GM12874 (cell line): ENCODE data around the gene HPDL.
A peak's percentile ranks its signal among the peaks of the same experiment; 100 is the strongest.

Experiments
- CTCF ChIP-seq: IDR thresholded peaks from 2 replicates; pipeline ENCODE4 v1.5.1; 2011; ENCODE audit warnings: low read depth, mild to moderate bottlenecking, control low read depth, low read length, moderate library complexity; ENCODE audit not compliant: insufficient read depth

Gene HPDL

GRCh38 chr1:45302505-45303150 lies 24.1 kb upstream of the HPDL start:
- no peak for TF ChIP-seq CTCF

DNA sequence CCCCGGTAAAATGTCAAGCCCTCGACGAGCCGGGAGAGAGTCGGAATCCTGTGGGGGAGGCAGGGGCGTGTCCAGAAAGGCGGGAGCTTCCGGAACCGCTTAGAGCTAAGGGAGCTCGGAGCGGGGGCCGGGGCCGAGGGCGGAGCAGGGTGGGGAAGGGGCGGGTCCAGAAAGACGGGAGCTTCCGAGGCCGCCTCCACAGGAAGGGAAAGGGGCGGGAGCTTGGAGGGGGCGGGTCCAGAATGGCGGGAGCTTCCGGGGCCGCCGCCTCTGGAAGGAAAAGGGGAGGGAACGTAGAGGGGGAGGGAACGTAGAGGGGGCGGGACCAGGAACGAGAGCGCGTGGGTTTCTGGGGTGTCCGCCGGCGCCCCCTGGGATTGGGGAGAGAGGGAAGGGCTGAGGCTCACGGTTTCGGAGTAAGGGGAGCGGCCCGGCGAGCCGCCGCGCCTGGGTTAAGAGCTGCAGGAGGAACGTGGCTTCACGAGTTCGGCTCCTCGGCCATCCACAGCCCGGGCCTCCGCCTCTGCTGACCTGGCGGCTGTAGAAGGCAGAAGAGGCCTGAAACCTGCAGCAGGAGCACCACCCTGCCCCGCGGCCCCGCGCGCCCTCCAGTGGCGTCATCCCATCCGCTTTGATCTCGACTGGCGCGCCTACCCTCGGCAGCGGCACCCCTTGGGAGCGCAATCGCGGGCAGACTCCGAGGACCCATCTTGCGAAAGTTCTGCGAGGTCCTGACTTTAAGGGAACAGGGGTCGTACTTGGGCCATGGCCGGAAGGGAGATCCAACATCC lies 23.0 kb upstream of the HPDL start:
- TF ChIP-seq CTCF = peak; percentile 81

DNA sequence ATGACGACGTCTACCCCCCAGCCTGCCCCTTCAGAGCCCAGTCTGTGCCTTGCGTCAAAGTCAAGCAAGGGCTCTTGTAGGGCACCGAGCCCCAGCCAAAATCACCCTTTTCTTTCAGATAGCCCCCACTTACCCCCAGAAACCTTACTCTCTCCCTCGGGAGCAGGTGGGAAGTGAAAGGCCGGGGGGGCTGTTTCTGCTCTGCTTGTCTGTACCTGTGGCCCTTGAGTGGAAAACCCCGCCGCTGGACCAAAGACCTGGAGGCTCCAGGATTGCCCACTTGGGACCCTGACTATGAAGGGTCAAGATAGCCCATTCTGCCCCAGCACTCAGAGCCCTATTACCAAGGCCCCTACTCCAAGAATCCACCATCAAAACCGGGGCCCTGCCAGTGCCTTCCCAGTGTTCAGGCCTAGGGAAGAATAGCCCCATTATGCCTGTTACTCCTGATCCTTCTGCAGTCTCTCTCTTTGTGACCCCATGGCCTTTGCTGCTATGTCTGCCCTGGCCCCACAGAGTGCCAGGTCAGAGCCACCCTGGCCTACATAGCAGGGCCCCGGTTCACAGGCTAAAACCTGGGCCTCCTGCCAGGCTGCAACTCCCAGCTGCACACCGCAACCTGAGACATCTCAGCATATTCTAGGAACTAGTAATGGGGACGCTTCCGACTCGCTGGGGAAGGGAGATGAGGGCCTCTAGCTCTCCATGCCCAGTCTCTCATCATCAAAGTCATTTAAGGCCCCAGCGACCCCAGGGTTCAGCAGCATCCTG lies 22.2 kb upstream of the HPDL start:
- TF ChIP-seq CTCF = no peak

- TF ChIP-seq CTCF = no peak
Observed at GRCh38 chr1:45305231-45305630, 21.5 kb upstream of the HPDL start.

DNA sequence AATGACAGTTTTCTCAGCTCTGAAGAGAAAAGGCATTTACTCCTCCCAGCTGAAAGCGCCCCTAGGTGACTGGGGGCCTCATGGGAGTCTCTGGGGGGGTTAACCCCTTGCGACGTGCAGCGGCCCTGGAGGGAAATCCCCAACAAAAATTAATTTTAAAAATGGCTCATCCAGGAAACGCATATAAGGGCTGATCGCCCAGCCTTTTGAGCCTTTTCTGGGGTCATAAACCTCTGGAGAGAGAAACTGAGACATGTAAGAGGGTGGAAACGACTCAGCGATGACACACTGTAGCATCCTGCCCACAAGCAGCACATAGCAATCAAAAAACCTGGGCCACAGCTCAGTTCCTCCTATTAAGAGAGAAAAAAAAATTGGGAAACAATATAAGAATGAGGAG lies 20.4 kb upstream of the HPDL start:
- no peak for TF ChIP-seq CTCF

GRCh38 chr1:45306905-45307304 lies 19.8 kb upstream of the HPDL start:
- TF ChIP-seq CTCF = no peak

GRCh38 chr1:45314266-45314665 lies 12.4 kb upstream of the HPDL start:
- TF ChIP-seq CTCF = no peak
